HepG2 (cell line): Measurements from ENCODE around the gene SAMD10. TPM values are rescaled to one million over a fixed set of nuclear protein-coding genes. Genes with fewer than 3 reads are reported as not detected.

ENCODE experiments used
- ATAC-seq: fragments of 200-7000 bp; cut with Tn5 transposase; 3 replicates; pipeline ENCODE4 v1.9.1; 2020; ENCODE audit warnings: mild to moderate bottlenecking, moderate library complexity
- BruUV-seq: library from RNA; stranded (reverse); fragments of 400-500 nt; replicated peaks from 2 replicates; lab custom pipeline; 2021; lab: Mats Ljungman, UMichigan
- CTCF ChIA-PET: fragments of 300-600 bp; formaldehyde crosslinking; extraction: SDS; loops from one replicate; lab custom pipeline; 2021; ENCODE audit warnings: low total read pairs, inconsistent platforms, low intra/inter-chr PET ratio; lab: Yijun Ruan, JAX
- POLR2A ChIA-PET: fragments of 350-600 bp; sonication (Branson Sonifier 250); formaldehyde crosslinking; loops from one replicate; lab custom pipeline; 2020; ENCODE audit warnings: antibody characterized with exemption, inconsistent platforms; lab: Yijun Ruan, JAX
- DNase-seq: peaks from one replicate; pipeline ENCODE4 v3.0.0-alpha.2; 2015; ENCODE audit warnings: low spot score
- FAIRE-seq: peaks from 3 replicates; lab custom pipeline; 2011; peaks lifted over from hg19 to GRCh38; lab: Jason Lieb, UNC
- H2AFZ ChIP-seq: one replicate; pipeline ENCODE4 v1.6.1; 2011; ENCODE audit warnings: low read length, inconsistent platforms
- H3K27ac ChIP-seq: fragments of 300-600 bp; 3 replicates; pipeline ENCODE4 v1.8.0; 2011; ENCODE audit warnings: mixed run types, mild to moderate bottlenecking, mixed read lengths, low read length, inconsistent platforms; ENCODE audit not compliant: insufficient read depth; ENCODE audit errors: extremely low read length
- H3K27me3 ChIP-seq, 2 experiments: fragments of 200-600 bp in 1 of 2; 2 replicates in 1 of 2; 3 replicates in 1 of 2; pipeline versions ENCODE4 v1.6.0 to v1.8.0; 2011; ENCODE audit warnings: low read length in 2 of 2, mild to moderate bottlenecking in 2 of 2, moderate library complexity in 2 of 2, inconsistent platforms in 1 of 2; ENCODE audit not compliant: insufficient read depth in 2 of 2, control insufficient read depth in 1 of 2
- H3K36me3 ChIP-seq, 2 experiments: fragments of 200-600 bp in 1 of 2; replicated peaks in 1 of 2; 2 replicates in 1 of 2; 3 replicates in 1 of 2; pipeline versions ENCODE4 v1.5.1 to v1.8.0; 2011; ENCODE audit warnings: low read length in 2 of 2, inconsistent platforms in 1 of 2; ENCODE audit not compliant: insufficient read depth in 2 of 2, control insufficient read depth in 1 of 2
- H3K4me1 ChIP-seq: 2 replicates; pipeline ENCODE4 v1.5.1; 2012; ENCODE audit warnings: low read length, inconsistent platforms; ENCODE audit not compliant: insufficient read depth
- H3K4me2 ChIP-seq: 2 replicates; pipeline ENCODE4 v1.6.0; 2011; ENCODE audit warnings: low read depth, low read length, inconsistent platforms
- H3K4me3 ChIP-seq, 3 experiments: fragments of 200-600 bp in 1 of 3; sonication (generic), shearing (Covaris generic) in 1 of 3; replicated peaks in 1 of 3; 2 replicates each; pipeline ENCODE4 v1.5.1; 2011 to 2016; ENCODE audit warnings: low read length in 3 of 3, inconsistent platforms in 2 of 3, low read depth in 2 of 3, mild to moderate bottlenecking in 2 of 3, control low read depth in 1 of 3, mixed read lengths in 1 of 3; ENCODE audit not compliant: insufficient read depth in 1 of 3
- H3K79me2 ChIP-seq: one replicate; pipeline ENCODE4 v1.6.1; 2011; ENCODE audit warnings: low read length, inconsistent platforms; ENCODE audit not compliant: insufficient read depth
- H3K9ac ChIP-seq: 2 replicates; pipeline ENCODE4 v1.6.0; 2011; ENCODE audit warnings: mild to moderate bottlenecking, low read depth, low read length, inconsistent platforms; ENCODE audit not compliant: insufficient read depth
- H3K9me3 ChIP-seq: 2 replicates; pipeline ENCODE4 v1.5.1; 2012; ENCODE audit warnings: mild to moderate bottlenecking, low read length
- H4K20me1 ChIP-seq: 2 replicates; pipeline ENCODE4 v1.6.0; 2011; ENCODE audit warnings: inconsistent platforms, mild to moderate bottlenecking, low read length, moderate library complexity; ENCODE audit not compliant: insufficient read depth
- AKNA ChIP-seq: sonication (generic); formaldehyde crosslinking; IDR thresholded peaks from 2 replicates; pipeline ENCODE4 v1.4.0; 2020; ENCODE audit warnings: missing genetic modification reagents, borderline replicate concordance
- FOXJ3 ChIP-seq: sonication (generic); formaldehyde crosslinking; IDR thresholded peaks from 2 replicates; pipeline ENCODE4 v1.4.0; 2020; ENCODE audit warnings: missing genetic modification reagents, mild to moderate bottlenecking, borderline replicate concordance
- NFE2L1 ChIP-seq: sonication (generic); formaldehyde crosslinking; IDR thresholded peaks from 2 replicates; pipeline ENCODE4 v1.4.0; 2020; ENCODE audit warnings: missing genetic modification reagents, mild to moderate bottlenecking, borderline replicate concordance
- TARDBP ChIP-seq: sonication (generic); formaldehyde crosslinking; IDR thresholded peaks from 2 replicates; pipeline ENCODE4 v1.8.0; 2022; ENCODE audit warnings: mild to moderate bottlenecking, missing genetic modification reagents
- TP53 ChIP-seq: sonication (generic); formaldehyde crosslinking; conservative IDR thresholded peaks from 2 replicates; pipeline ENCODE4 v1.4.0; 2020; ENCODE audit warnings: missing genetic modification reagents
- ZSCAN21 ChIP-seq: sonication (generic); formaldehyde crosslinking; IDR thresholded peaks from 2 replicates; pipeline ENCODE4 v1.8.0; 2022; ENCODE audit warnings: mild to moderate bottlenecking, missing genetic modification reagents, moderate library complexity, borderline replicate concordance
- ZXDC ChIP-seq: sonication (generic); formaldehyde crosslinking; IDR thresholded peaks from 2 replicates; pipeline ENCODE4 v1.5.0; 2020; ENCODE audit warnings: mild to moderate bottlenecking, missing genetic modification reagents
- WGBS: methylation state at CpG from one replicate; pipeline ENCODE4 v1.1.6; 2017; ENCODE audit warnings: low lambda C conversion rate; 5-methylcytosine and 5-hydroxymethylcytosine counted together
- in situ Hi-C: cut with HindIII; loops from 2 replicates; pipeline ENCODE4 v1.10.0; 2017; ENCODE audit warnings: low pct_unique_long_range_greater_than_20kb; ENCODE audit not compliant: extremely low pct_ligation_motif_present
- intact Hi-C: fragments of 100-400 bp; cut with micrococcal nuclease; formaldehyde crosslinking; loops from one replicate; pipeline ENCODE4 v1.10.0; 2022; ENCODE audit not compliant: unreplicated experiment
- polyA plus RNA-seq, 8 experiments: library from polyadenylated mRNA; depleted of rRNA in 3 of 8; stranded (reverse) in 7 of 8; unstranded in 1 of 8; fragments of >200 nt; fragmentation: Illumina TruSeq in 4 of 8; extraction: Trizol in 4 of 8; gene quantifications; 2 replicates each; pipeline versions ENCODE4 v1.2.1 to v1.2.3, GENCODE V29; 2011 to 2016; ENCODE audit warnings: low read depth in 4 of 8, missing spikeins in 1 of 8, mixed read lengths in 1 of 8; ENCODE audit not compliant: insufficient read depth in 1 of 8
- total RNA-seq, 5 experiments: library from RNA; depleted of rRNA; stranded (reverse); fragments of >200 nt; fragmentation: Illumina TruSeq; extraction: Trizol; gene quantifications; 2 replicates each; pipeline ENCODE4 v1.2.3, GENCODE V29; 2016; ENCODE audit warnings: low read depth in 1 of 5

Gene SAMD10
- total and polyA plus RNA-seq, 2 of the 13 experiments (the other 11 are each of a cell fraction or from before 2014, with no cell fraction given): 6.1 to 11.0 TPM

GRCh38 chr20:63930971-63931553 is 48.4 kb downstream of the SAMD10 start:
- H3K36me3 ChIP-seq: peaks cover 63 to 88% of the 10 kb centered on the region in 2 experiments
- 98% methylated on average over 37 of the region's 37 CpGs for WGBS
- ATAC-seq: no peak
- H3K4me2 ChIP-seq: no peak overlapping the region
- no peak for FAIRE-seq
- H4K20me1 ChIP-seq: peaks cover 4% of the 10 kb centered on the region; the same call in 1 of the 2 replicates
- no peaks in the 10 kb centered on the region for H3K27me3 ChIP-seq
- no peak overlapping the region for H2AFZ ChIP-seq
- no peak overlapping the region for H3K27ac ChIP-seq
- ChIA-PET CTCF (no interaction called here), POLR2A (no interaction called here)
- in situ Hi-C loops (no loop called here), intact Hi-C loops (no loop called here)
- no peak overlapping the region for H3K9ac ChIP-seq
- DNase-seq: no peak
- no peaks in the 10 kb centered on the region for H3K9me3 ChIP-seq
- no TSS peak for BruUV-seq
- no peaks in the 10 kb centered on the region for H3K4me1 ChIP-seq
- H3K4me3 ChIP-seq: no peak overlapping the region
- H3K79me2 ChIP-seq: peaks cover 9% of the 10 kb centered on the region
- TF ChIP-seq ZXDC (CRISPR knock-in tag) (no peak), AKNA (CRISPR knock-in tag) (no peak), ZSCAN21 (CRISPR knock-in tag) (no peak), NFE2L1 (CRISPR knock-in tag) (0 out of 2 replicates have a peak, but pooled peaks have one; percentile 44), TARDBP (no peak), FOXJ3 (no peak), TP53 (CRISPR knock-in tag) (no peak)
